K562 (cell line): ENCODE measurements around the gene GPR152. TPM values are rescaled to one million over a fixed set of nuclear protein-coding genes. Genes with fewer than 3 reads are reported as not detected.
A peak's percentile ranks its signal among the peaks of the same experiment; 100 is the strongest.

Experiments used
- ARID4B ChIP-seq: sonication (generic); formaldehyde crosslinking; IDR thresholded peaks from 2 replicates; pipeline ENCODE4 v1.8.0; 2022; ENCODE audit warnings: mild to moderate bottlenecking, missing genetic modification reagents
- CBX1 ChIP-seq: sonication (generic); IDR thresholded peaks from 2 replicates; pipeline ENCODE4 v1.6.1; 2016; ENCODE audit warnings: antibody characterized with exemption, low read depth, mild to moderate bottlenecking
- CSDE1 ChIP-seq, 2 experiments: fragments of 450-650 bp; IDR thresholded peaks; 2 replicates each; pipeline ENCODE4 v1.6.1; 2016; ENCODE audit warnings: mild to moderate bottlenecking in 1 of 2
- DACH1 ChIP-seq: fragments of 450-650 bp; IDR thresholded peaks from 2 replicates; pipeline ENCODE4 v1.6.1; 2018; ENCODE audit not compliant: partially characterized antibody
- DIDO1 ChIP-seq: fragments of 450-650 bp; IDR thresholded peaks from 2 replicates; pipeline ENCODE4 v1.6.1; 2016; ENCODE audit warnings: low read depth, missing biosample characterization, missing genetic modification characterization
- E2F3 ChIP-seq: fragments of 250-450 bp; sonication (Bioruptor Pico); IDR thresholded peaks from 2 replicates; pipeline ENCODE4 v1.4.0; 2020; ENCODE audit warnings: mild to moderate bottlenecking
- HNRNPL ChIP-seq: fragments of 200-400 bp; formaldehyde crosslinking; IDR thresholded peaks from 2 replicates; pipeline ENCODE4 v1.6.1; 2017; ENCODE audit warnings: low read depth, mild to moderate bottlenecking, low read length
- ILF3 ChIP-seq: fragments of 450-650 bp; IDR thresholded peaks from 2 replicates; pipeline ENCODE4 v1.6.1; 2018; ENCODE audit warnings: antibody characterized with exemption, mild to moderate bottlenecking, moderate library complexity, borderline replicate concordance
- KAT7 ChIP-seq: sonication (generic); formaldehyde crosslinking; IDR thresholded peaks from 2 replicates; pipeline ENCODE4 v1.8.0; 2022; ENCODE audit warnings: missing genetic modification reagents, mild to moderate bottlenecking, borderline replicate concordance
- KLF13 ChIP-seq: fragments of 450-650 bp; IDR thresholded peaks from 2 replicates; pipeline ENCODE4 v1.6.1; 2016; ENCODE audit warnings: missing genetic modification characterization, low read depth, mild to moderate bottlenecking, missing compliant biosample characterization, moderate library complexity, borderline replicate concordance
- NCOA2 ChIP-seq, 2 experiments: fragments of 450-650 bp; IDR thresholded peaks; 2 replicates each; pipeline ENCODE4 v1.6.1; 2018; ENCODE audit warnings: mild to moderate bottlenecking in 2 of 2, moderate library complexity in 1 of 2; ENCODE audit not compliant: partially characterized antibody in 2 of 2
- SMARCE1 ChIP-seq: fragments of 450-650 bp; IDR thresholded peaks from 2 replicates; pipeline ENCODE4 v1.7.1; 2016; ENCODE audit warnings: mild to moderate bottlenecking
- STAT5A ChIP-seq: IDR thresholded peaks from 2 replicates; pipeline ENCODE4 v1.6.1; 2012; ENCODE audit warnings: low read length, inconsistent platforms, borderline replicate concordance
- TARDBP ChIP-seq: fragments of 450-650 bp; IDR thresholded peaks from 2 replicates; pipeline ENCODE4 v1.6.1; 2016
- WHSC1 ChIP-seq: IDR thresholded peaks from one replicate; pipeline ENCODE4 v1.6.1; 2012; ENCODE audit warnings: low read length, control low read depth, inconsistent platforms
- ZNF224 ChIP-seq: sonication (generic); formaldehyde crosslinking; IDR thresholded peaks from 2 replicates; pipeline ENCODE4 v1.8.0; 2022; ENCODE audit warnings: mild to moderate bottlenecking, missing genetic modification reagents
- ZNF551 ChIP-seq: fragments of 250-450 bp; sonication (Bioruptor Pico); IDR thresholded peaks from 2 replicates; pipeline ENCODE4 v1.5.0; 2021; ENCODE audit warnings: mild to moderate bottlenecking, moderate library complexity
- ZNF707 ChIP-seq: fragments of 250-450 bp; sonication (Bioruptor Pico); conservative IDR thresholded peaks from 2 replicates; pipeline ENCODE4 v1.8.0; 2022; ENCODE audit warnings: inconsistent platforms, mild to moderate bottlenecking, moderate library complexity
- polyA plus RNA-seq, 8 experiments: library from polyadenylated mRNA; depleted of rRNA in 4 of 8; stranded (reverse) in 5 of 8; unstranded in 3 of 8; fragments of >200 nt; fragmentation: Nextera tagmentation in 2 of 8; fragmentation: Illumina TruSeq in 1 of 8; extraction: Ambion mirVana in 2 of 8; extraction: Trizol in 1 of 8; gene quantifications; 2 replicates each; pipeline versions ENCODE4 v1.2.1 to v1.2.3, GENCODE V29; 2011 to 2014; ENCODE audit warnings: inconsistent platforms in 1 of 8, missing spikeins in 1 of 8
- total RNA-seq, 7 experiments: library from RNA; depleted of rRNA in 6 of 7; stranded (reverse); fragments of >200 nt in 6 of 7; fragmentation: Illumina TruSeq in 2 of 7; extraction: Trizol in 2 of 7; gene quantifications; 2 replicates each; pipeline versions ENCODE4 v1.2.1 to v1.2.3, GENCODE V29; 2011 to 2021; ENCODE audit warnings: low replicate concordance in 1 of 7
- TF ChIP-seq, protein P1 (sequence below): fragments of 200-800 bp; sonication (Bioruptor generic); IDR thresholded peaks from 2 replicates; pipeline ENCODE4 v1.6.1; 2016; ENCODE audit warnings: missing genetic modification characterization, missing compliant biosample characterization
- TF ChIP-seq, protein P2 (sequence below): IDR thresholded peaks from 2 replicates; pipeline ENCODE4 v1.6.1; 2011; ENCODE audit not compliant: insufficient read length; ENCODE audit errors: extremely low read depth

Gene GPR152
- total and polyA plus RNA-seq, 9 of the 15 experiments (the other 6 are each of a cell fraction or from before 2014, with no cell fraction given) = not detected

DNA sequence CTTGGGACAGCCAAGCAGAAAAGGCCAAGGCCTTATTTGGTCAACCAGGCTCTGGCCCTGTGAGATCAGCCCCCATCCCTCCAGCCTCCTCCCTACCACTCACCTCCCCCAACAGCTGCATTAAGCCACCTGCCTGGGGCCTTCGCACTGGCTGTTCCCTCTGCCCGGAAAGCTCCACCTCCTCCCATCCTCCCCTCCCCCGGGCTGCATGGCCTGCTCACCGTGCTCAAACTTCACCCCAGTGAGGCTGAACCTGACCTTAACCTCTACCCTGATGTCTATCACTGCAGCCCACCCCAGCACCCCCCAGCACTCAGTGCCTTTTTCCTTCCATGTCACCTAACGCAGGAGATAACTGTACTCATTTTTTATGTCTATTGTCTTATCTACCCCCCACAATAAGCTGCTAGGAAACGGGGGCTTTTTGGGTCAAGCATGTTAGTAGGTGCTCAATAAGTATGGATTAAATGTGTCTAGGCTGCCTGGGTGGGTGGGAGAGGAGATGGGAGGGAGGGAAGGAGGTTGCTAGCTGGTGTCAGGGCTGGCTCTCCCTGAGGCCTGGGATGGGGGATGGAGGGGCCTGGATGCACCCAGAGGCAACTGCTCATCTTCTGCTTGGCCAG, 16.0 kb downstream of the GPR152 start (continued):
- TF ChIP-seq, protein P1, sequence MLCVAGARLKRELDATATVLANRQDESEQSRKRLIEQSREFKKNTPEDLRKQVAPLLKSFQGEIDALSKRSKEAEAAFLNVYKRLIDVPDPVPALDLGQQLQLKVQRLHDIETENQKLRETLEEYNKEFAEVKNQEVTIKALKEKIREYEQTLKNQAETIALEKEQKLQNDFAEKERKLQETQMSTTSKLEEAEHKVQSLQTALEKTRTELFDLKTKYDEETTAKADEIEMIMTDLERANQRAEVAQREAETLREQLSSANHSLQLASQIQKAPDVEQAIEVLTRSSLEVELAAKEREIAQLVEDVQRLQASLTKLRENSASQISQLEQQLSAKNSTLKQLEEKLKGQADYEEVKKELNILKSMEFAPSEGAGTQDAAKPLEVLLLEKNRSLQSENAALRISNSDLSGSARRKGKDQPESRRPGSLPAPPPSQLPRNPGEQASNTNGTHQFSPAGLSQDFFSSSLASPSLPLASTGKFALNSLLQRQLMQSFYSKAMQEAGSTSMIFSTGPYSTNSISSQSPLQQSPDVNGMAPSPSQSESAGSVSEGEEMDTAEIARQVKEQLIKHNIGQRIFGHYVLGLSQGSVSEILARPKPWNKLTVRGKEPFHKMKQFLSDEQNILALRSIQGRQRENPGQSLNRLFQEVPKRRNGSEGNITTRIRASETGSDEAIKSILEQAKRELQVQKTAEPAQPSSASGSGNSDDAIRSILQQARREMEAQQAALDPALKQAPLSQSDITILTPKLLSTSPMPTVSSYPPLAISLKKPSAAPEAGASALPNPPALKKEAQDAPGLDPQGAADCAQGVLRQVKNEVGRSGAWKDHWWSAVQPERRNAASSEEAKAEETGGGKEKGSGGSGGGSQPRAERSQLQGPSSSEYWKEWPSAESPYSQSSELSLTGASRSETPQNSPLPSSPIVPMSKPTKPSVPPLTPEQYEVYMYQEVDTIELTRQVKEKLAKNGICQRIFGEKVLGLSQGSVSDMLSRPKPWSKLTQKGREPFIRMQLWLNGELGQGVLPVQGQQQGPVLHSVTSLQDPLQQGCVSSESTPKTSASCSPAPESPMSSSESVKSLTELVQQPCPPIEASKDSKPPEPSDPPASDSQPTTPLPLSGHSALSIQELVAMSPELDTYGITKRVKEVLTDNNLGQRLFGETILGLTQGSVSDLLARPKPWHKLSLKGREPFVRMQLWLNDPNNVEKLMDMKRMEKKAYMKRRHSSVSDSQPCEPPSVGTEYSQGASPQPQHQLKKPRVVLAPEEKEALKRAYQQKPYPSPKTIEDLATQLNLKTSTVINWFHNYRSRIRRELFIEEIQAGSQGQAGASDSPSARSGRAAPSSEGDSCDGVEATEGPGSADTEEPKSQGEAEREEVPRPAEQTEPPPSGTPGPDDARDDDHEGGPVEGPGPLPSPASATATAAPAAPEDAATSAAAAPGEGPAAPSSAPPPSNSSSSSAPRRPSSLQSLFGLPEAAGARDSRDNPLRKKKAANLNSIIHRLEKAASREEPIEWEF (CRISPR knock-in tag) = no peak
- TF ChIP-seq SMARCE1 = peak; percentile 49; the same call in 1 of the 2 replicates
- no peak for TF ChIP-seq ZNF707 (CRISPR knock-in tag)
- TF ChIP-seq HNRNPL = no peak
- TF ChIP-seq CSDE1 (IDR thresholded peaks at IDR 0.05) = no peak
- no peak for TF ChIP-seq ZNF551 (CRISPR knock-in tag)
- no peak for TF ChIP-seq ZNF224 (CRISPR knock-in tag)
- no peak for TF ChIP-seq KLF13 (tag)
- no peak for TF ChIP-seq NCOA2 (IDR thresholded peaks at IDR 0.05; ENCODE audit: partially characterized antibody in 2 of 2)
- TF ChIP-seq STAT5A = no peak; the same call in 1 of the 2 replicates
- TF ChIP-seq E2F3 = no peak
- TF ChIP-seq, protein P2, sequence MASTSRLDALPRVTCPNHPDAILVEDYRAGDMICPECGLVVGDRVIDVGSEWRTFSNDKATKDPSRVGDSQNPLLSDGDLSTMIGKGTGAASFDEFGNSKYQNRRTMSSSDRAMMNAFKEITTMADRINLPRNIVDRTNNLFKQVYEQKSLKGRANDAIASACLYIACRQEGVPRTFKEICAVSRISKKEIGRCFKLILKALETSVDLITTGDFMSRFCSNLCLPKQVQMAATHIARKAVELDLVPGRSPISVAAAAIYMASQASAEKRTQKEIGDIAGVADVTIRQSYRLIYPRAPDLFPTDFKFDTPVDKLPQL = no peak
- TF ChIP-seq DIDO1 (tag) = no peak
- no peak for TF ChIP-seq TARDBP
- 0 out of 2 replicates have a peak, but pooled peaks have one; percentile 36 for TF ChIP-seq CBX1
- peak; percentile 38 for TF ChIP-seq DACH1
- peak; percentile 72 for TF ChIP-seq KAT7 (CRISPR knock-in tag)
- TF ChIP-seq ILF3 = no peak
- no peak for TF ChIP-seq ARID4B (CRISPR knock-in tag)
- TF ChIP-seq WHSC1 = no peak
